Hepatocyte (in vitro differentiated cells): ENCODE measurements around the gene C19orf18.

Experiments used
- CTCF ChIP-seq: fragments of 200-600 bp; sonication (generic); IDR thresholded peaks from 2 replicates; pipeline ENCODE4 v1.5.1; 2016; ENCODE audit warnings: antibody characterized with exemption, mild to moderate bottlenecking; ENCODE audit not compliant: poor library complexity
- EZH2 ChIP-seq: fragments of 200-600 bp; sonication (generic); IDR thresholded peaks from 2 replicates; pipeline ENCODE4 v1.6.1; 2016; ENCODE audit warnings: antibody characterized with exemption, mild to moderate bottlenecking, borderline replicate concordance

GRCh38 chr19:57947419-57948134 is 26.8 kb downstream of the C19orf18 start, which contains the start of gene ZNF256:
- TF ChIP-seq EZH2 = no peak
- TF ChIP-seq CTCF = peak; percentile 74
